Measurements from ENCODE around the gene CCIN. TPM values are rescaled to one million over a fixed set of nuclear protein-coding genes. Genes with fewer than 3 reads are reported as not detected.
A peak's percentile ranks its signal among the peaks of the same experiment; 100 is the strongest.

The CCIN gene
- polyA plus RNA-seq, 3 donors: 0.11 to 2.3 (median 0.35) TPM

DNA sequence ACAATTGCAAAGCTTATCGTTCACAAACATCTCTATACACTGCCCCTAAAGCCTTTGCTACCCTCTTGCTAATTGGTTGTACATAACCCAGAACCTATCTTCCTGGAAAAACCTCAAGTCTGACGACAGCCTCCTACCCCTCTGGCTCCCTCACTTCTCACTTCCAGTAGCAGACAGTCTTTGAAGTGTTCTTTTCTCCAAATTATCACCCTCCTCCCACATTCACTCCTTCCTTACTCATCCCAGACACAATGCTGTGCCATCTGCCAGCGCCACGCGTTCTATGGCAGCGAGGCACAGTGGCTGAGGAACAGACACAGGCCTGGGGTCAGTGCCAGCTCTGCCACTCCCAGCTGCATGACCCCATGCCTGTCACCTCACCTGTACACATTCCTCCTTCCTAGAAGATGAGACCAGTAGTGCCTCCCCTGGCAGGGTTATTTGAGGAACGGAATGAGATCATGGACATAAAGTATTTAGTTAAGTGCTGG is 49.3 kb downstream of the CCIN start:
- Mint-ChIP-seq H3K4me1 (peaks cover 2% of the 10 kb centered on the region), H3K4me3 (no peak overlapping the region), H3K27me3 (ENCODE audit: low read depth in 3 of 3) (no peaks in the 10 kb centered on the region), H3K27ac (peak overlapping the region in 2 of 7 donors; percentile 6 to 56), H3K36me3 (peaks cover 69 to 89% of the 10 kb centered on the region in 2 donors), H3K9me3 (peaks cover 0 to 13% (median 3%) of the 10 kb centered on the region in 7 donors)
- Histone ChIP-seq H3K4me3 (replicated peaks in 1 of 3; ENCODE audit: low read depth in 2 of 3, low read length in 3 of 3) (no peak overlapping the region), H3K9ac (ENCODE audit: insufficient read depth, low read length, poor library complexity, severe bottlenecking) (no peak overlapping the region), H2AFZ (ENCODE audit: insufficient read depth, low read depth, low read length, poor library complexity, severe bottlenecking) (no peak overlapping the region), H3K36me3 (replicated peaks in 1 of 2; ENCODE audit: control insufficient read depth in 1 of 2, insufficient read depth in 2 of 2, low read length in 2 of 2) (peaks cover 62 to 98% of the 10 kb centered on the region in 2 donors), H3K27me3 (ENCODE audit: control insufficient read depth in 2 of 2, insufficient read depth in 2 of 2, low read length in 2 of 2) (no peaks in the 10 kb centered on the region), H3K9me3 (replicated peaks in 1 of 2; ENCODE audit: control insufficient read depth in 1 of 2, insufficient read depth in 1 of 2, low read length in 2 of 2) (peaks cover 0 to 7% of the 10 kb centered on the region in 2 donors), H3K4me2 (replicated peaks; ENCODE audit: extremely low read depth, low read length, poor library complexity, severe bottlenecking) (no peak overlapping the region), H4K20me1 (ENCODE audit: insufficient read depth, low read length) (peaks cover 60% of the 10 kb centered on the region), H3K27ac (ENCODE audit: low read depth in 1 of 2, low read length in 2 of 2) (peak overlapping the region in 1 of 2 donors; percentile 14), H3K79me2 (ENCODE audit: insufficient read depth, low read length) (peaks cover 13% of the 10 kb centered on the region), H3K4me1 (ENCODE audit: control insufficient read depth in 1 of 2, insufficient read depth in 2 of 2, low read length in 2 of 2) (no peaks in the 10 kb centered on the region)
- WGBS (ENCODE audit: insufficient coverage): 68% methylated on average over 6 of the region's 7 CpGs
- TF ChIP-seq, protein P1, sequence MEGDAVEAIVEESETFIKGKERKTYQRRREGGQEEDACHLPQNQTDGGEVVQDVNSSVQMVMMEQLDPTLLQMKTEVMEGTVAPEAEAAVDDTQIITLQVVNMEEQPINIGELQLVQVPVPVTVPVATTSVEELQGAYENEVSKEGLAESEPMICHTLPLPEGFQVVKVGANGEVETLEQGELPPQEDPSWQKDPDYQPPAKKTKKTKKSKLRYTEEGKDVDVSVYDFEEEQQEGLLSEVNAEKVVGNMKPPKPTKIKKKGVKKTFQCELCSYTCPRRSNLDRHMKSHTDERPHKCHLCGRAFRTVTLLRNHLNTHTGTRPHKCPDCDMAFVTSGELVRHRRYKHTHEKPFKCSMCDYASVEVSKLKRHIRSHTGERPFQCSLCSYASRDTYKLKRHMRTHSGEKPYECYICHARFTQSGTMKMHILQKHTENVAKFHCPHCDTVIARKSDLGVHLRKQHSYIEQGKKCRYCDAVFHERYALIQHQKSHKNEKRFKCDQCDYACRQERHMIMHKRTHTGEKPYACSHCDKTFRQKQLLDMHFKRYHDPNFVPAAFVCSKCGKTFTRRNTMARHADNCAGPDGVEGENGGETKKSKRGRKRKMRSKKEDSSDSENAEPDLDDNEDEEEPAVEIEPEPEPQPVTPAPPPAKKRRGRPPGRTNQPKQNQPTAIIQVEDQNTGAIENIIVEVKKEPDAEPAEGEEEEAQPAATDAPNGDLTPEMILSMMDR (IDR thresholded peaks at IDR 0.05): no peak
- intact Hi-C loops (cut with micrococcal nuclease): no loop called here
- DNase-seq: no peak

Other genes starting within 250 kb of the CCIN start
- gene OR2S2, start 211.2 kb upstream of the CCIN start, polyA plus RNA-seq: not detected
- gene RECK, start 132.5 kb upstream of the CCIN start, polyA plus RNA-seq: 1 to 10 TPM; 5.0 to 5.2 (median 5.1) TPM
- gene GLIPR2, start 32.7 kb upstream of the CCIN start, polyA plus RNA-seq: 100 to 1,000 TPM; 213 to 528 (median 520) TPM
- gene CLTA, start 21.5 kb downstream of the CCIN start, polyA plus RNA-seq: 100 to 1,000 TPM in 2 of 3 donors, 10 to 100 TPM in 1; 85.6 to 262 (median 225) TPM
- gene GNE, start 89.1 kb downstream of the CCIN start, polyA plus RNA-seq: 1 to 10 TPM; 4.1 to 5.0 (median 4.5) TPM
- 10 to 100 TPM; 11.3 to 33.2 (median 13.6) TPM for gene RNF38, start 230.9 kb downstream of the CCIN start, polyA plus RNA-seq

All from CD14-positive monocyte (primary cell).